Measurements from ENCODE around the gene HYAL4. TPM values are rescaled to one million over a fixed set of nuclear protein-coding genes. Genes with fewer than 3 reads are reported as not detected.

Gene HYAL4
- total RNA-seq, 1 experiment from 2014 or later, result not detected

DNA sequence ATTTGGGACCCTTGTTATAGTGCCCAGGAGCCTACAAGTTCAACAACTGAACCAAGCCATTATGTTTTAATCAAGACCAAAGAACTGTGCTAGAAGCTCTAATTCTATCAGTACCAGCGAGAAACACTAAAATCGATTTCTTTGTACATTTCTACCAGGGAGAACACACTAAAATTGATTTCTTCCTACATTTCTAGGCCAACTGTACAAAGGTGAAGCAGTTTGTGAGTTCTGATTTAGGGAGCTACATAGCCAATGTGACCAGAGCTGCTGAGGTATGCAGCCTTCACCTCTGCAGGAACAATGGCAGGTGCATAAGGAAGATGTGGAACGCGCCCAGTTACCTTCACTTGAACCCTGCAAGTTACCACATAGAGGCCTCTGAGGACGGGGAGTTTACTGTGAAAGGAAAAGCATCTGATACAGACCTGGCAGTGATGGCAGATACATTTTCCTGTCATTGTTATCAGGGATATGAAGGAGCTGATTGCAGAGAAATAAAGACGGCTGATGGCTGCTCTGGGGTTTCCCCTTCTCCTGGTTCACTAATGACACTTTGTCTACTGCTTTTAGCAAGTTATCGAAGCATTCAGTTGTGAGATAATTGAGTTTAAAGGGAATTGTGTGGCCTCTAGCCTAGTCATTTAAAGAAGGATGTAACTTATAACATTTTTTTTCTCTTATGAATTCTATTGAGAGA is 31.7 kb downstream of the HYAL4 start:
- Histone ChIP-seq H3K27ac (ENCODE audit: low read depth, low read length, poor library complexity, severe bottlenecking) (no peak overlapping the region), H3K36me3 (ENCODE audit: insufficient read depth, low read length, poor library complexity, severe bottlenecking) (no peaks in the 10 kb centered on the region), H3K4me1 (ENCODE audit: insufficient read depth, low read length, poor library complexity, severe bottlenecking) (no peaks in the 10 kb centered on the region), H3K4me3 (ENCODE audit: low read depth, low read length, poor library complexity, severe bottlenecking) (no peak overlapping the region), H3K9me3 (ENCODE audit: low read depth, low read length, poor library complexity, severe bottlenecking) (no peaks in the 10 kb centered on the region), H3K27me3 (replicated peaks; ENCODE audit: insufficient read depth, low read depth, low read length, poor library complexity) (no peaks in the 10 kb centered on the region)
- CTCF ChIA-PET, result no interaction called here
- TF ChIP-seq, protein P1, sequence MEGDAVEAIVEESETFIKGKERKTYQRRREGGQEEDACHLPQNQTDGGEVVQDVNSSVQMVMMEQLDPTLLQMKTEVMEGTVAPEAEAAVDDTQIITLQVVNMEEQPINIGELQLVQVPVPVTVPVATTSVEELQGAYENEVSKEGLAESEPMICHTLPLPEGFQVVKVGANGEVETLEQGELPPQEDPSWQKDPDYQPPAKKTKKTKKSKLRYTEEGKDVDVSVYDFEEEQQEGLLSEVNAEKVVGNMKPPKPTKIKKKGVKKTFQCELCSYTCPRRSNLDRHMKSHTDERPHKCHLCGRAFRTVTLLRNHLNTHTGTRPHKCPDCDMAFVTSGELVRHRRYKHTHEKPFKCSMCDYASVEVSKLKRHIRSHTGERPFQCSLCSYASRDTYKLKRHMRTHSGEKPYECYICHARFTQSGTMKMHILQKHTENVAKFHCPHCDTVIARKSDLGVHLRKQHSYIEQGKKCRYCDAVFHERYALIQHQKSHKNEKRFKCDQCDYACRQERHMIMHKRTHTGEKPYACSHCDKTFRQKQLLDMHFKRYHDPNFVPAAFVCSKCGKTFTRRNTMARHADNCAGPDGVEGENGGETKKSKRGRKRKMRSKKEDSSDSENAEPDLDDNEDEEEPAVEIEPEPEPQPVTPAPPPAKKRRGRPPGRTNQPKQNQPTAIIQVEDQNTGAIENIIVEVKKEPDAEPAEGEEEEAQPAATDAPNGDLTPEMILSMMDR (conservative IDR thresholded peaks at IDR 0.05; ENCODE audit: low read depth, low read length), result no peak
- no peak for TF ChIP-seq EZH2 (IDR thresholded peaks at IDR 0.05; ENCODE audit: borderline replicate concordance, low read depth, low read length, poor library complexity, severe bottlenecking)
- no peak for DNase-seq (ENCODE audit: low spot score)
- BruUV-seq (replicated peaks), result no TSS peak
- intact Hi-C loops (cut with micrococcal nuclease; ENCODE audit: unreplicated experiment), result no loop called here
- POLR2A ChIA-PET (ENCODE audit: low non-redundant PET), result no interaction called here

DNA sequence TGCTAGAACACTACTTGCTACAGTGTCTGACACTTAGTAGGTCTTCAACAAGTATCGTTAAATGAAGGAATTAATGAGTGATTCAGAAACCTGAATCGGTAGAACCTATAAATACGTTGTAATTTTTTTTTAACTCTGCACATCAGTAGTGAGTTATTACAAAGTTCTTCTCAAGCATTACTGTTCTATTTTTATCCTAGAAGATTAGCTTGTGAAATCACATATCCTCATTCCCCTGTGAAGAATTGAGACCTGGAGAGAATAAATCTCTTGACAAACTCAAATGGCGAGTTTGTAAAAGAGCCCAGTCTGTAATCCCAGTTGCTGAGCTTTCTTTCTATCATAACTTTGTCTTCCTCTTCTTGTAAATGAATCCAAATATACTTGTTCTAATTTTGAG is 34.7 kb downstream of the HYAL4 start:
- TF ChIP-seq, protein P1 (conservative IDR thresholded peaks at IDR 0.05; ENCODE audit: low read depth, low read length), result no peak
- no peak for TF ChIP-seq EZH2 (IDR thresholded peaks at IDR 0.05; ENCODE audit: borderline replicate concordance, low read depth, low read length, poor library complexity, severe bottlenecking)
- DNase-seq (ENCODE audit: low spot score), result no peak
- ChIA-PET CTCF (no interaction called here), POLR2A (ENCODE audit: low non-redundant PET) (no interaction called here)
- intact Hi-C loops (cut with micrococcal nuclease; ENCODE audit: unreplicated experiment), result no loop called here
- Histone ChIP-seq H3K4me1 (ENCODE audit: insufficient read depth, low read length, poor library complexity, severe bottlenecking) (no peaks in the 10 kb centered on the region), H3K36me3 (ENCODE audit: insufficient read depth, low read length, poor library complexity, severe bottlenecking) (no peaks in the 10 kb centered on the region), H3K27ac (ENCODE audit: low read depth, low read length, poor library complexity, severe bottlenecking) (no peak overlapping the region), H3K4me3 (ENCODE audit: low read depth, low read length, poor library complexity, severe bottlenecking) (no peak overlapping the region), H3K9me3 (ENCODE audit: low read depth, low read length, poor library complexity, severe bottlenecking) (no peaks in the 10 kb centered on the region), H3K27me3 (replicated peaks; ENCODE audit: insufficient read depth, low read depth, low read length, poor library complexity) (no peaks in the 10 kb centered on the region)
- BruUV-seq (replicated peaks), result no TSS peak

DNA sequence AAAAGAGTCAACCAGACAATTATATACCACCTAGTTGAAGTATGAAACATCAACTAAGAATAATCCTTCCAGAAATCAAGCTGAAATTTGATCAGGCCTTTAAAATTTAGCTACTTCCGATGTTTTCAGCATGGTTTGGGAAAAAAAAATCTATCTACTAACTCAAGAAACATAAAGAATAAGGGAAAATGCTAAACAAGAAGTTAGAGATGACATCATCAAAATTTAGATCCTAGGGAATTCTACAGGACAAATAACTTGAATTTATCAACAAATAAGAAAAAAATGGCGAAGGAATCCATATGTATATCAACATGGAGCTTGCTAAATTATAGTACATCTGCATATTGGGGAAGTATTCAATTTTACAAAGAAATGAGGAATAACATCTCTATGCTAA is 36.3 kb downstream of the HYAL4 start:
- BruUV-seq (replicated peaks), result no TSS peak
- H3K9me3 ChIP-seq (ENCODE audit: low read depth, low read length, poor library complexity, severe bottlenecking), result no peaks in the 10 kb centered on the region
- no peak for TF ChIP-seq EZH2 (IDR thresholded peaks at IDR 0.05; ENCODE audit: borderline replicate concordance, low read depth, low read length, poor library complexity, severe bottlenecking)
- H3K4me3 ChIP-seq (ENCODE audit: low read depth, low read length, poor library complexity, severe bottlenecking), result no peak overlapping the region
- no peak overlapping the region for H3K27ac ChIP-seq (ENCODE audit: low read depth, low read length, poor library complexity, severe bottlenecking)
- no peak for DNase-seq (ENCODE audit: low spot score)
- intact Hi-C loops (cut with micrococcal nuclease; ENCODE audit: unreplicated experiment), result no loop called here
- ChIA-PET POLR2A (ENCODE audit: low non-redundant PET) (no interaction called here), CTCF (no interaction called here)
- H3K27me3 ChIP-seq (replicated peaks; ENCODE audit: insufficient read depth, low read depth, low read length, poor library complexity), result no peaks in the 10 kb centered on the region
- no peaks in the 10 kb centered on the region for H3K4me1 ChIP-seq (ENCODE audit: insufficient read depth, low read length, poor library complexity, severe bottlenecking)
- H3K36me3 ChIP-seq (ENCODE audit: insufficient read depth, low read length, poor library complexity, severe bottlenecking), result no peaks in the 10 kb centered on the region

DNA sequence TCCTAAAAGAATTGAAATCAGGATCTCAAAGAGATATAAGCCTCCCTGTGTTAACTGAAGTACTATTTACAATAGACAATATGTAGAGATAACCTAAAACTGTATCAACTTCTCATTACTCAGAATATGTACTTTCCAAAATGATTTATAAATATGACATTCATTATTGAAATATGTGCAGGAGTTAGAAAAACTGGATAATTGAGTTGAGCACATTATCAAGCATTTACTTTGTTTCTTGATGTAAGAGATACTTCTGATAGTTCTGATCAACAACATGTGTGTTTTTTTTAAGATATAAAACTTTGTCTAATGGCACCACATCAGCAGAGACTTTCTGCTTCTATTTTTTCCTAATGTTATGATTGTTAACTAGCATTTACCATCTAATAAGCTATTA is 38.2 kb downstream of the HYAL4 start:
- Histone ChIP-seq H3K9me3 (ENCODE audit: low read depth, low read length, poor library complexity, severe bottlenecking) (no peaks in the 10 kb centered on the region), H3K4me1 (ENCODE audit: insufficient read depth, low read length, poor library complexity, severe bottlenecking) (no peaks in the 10 kb centered on the region), H3K36me3 (ENCODE audit: insufficient read depth, low read length, poor library complexity, severe bottlenecking) (no peaks in the 10 kb centered on the region), H3K4me3 (ENCODE audit: low read depth, low read length, poor library complexity, severe bottlenecking) (no peak overlapping the region), H3K27me3 (replicated peaks; ENCODE audit: insufficient read depth, low read depth, low read length, poor library complexity) (no peaks in the 10 kb centered on the region), H3K27ac (ENCODE audit: low read depth, low read length, poor library complexity, severe bottlenecking) (no peak overlapping the region)
- no peak for DNase-seq (ENCODE audit: low spot score)
- BruUV-seq (replicated peaks), result no TSS peak
- ChIA-PET POLR2A (ENCODE audit: low non-redundant PET) (no interaction called here), CTCF (no interaction called here)
- intact Hi-C loops (cut with micrococcal nuclease; ENCODE audit: unreplicated experiment), result no loop called here
- no peak for TF ChIP-seq EZH2 (IDR thresholded peaks at IDR 0.05; ENCODE audit: borderline replicate concordance, low read depth, low read length, poor library complexity, severe bottlenecking)
- TF ChIP-seq, protein P1 (conservative IDR thresholded peaks at IDR 0.05; ENCODE audit: low read depth, low read length), result no peak
